ENCODE data around the gene HHAT. TPM values are rescaled to one million over a fixed set of nuclear protein-coding genes. Genes with fewer than 3 reads are reported as not detected.

Gene HHAT
- total RNA-seq, 1 donor from 2014 or later: 4.3 TPM

DNA sequence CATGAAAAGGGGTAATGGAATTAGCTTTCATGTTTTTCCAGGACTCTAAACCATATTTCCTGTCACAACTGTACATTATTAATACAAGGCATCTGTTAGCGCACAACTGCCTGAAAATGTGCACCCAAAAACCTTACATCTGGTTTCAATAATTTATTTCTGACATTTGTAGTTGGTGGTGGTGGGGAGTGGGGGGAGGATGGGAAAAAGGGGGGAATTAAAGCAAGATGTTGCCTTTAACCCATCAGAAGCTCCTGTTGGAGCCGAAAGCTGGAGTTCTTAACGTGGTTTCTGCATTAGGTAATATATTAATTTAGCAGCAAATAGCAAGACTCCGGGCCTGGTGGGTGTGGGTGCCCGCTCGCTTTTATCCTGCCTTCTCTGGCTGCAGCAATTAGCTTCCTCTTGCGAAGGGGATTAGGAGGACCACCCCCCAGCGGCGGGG is 36.9 kb upstream of the HHAT start:
- Histone ChIP-seq H3K36me3 (no peaks in the 10 kb centered on the region), H3K9me3 (no peaks in the 10 kb centered on the region), H3K27ac (peak overlapping the region; percentile 71), H3K4me3 (peak overlapping the region; percentile 49), H3K27me3 (no peaks in the 10 kb centered on the region), H3K4me1 (peaks cover 27% of the 10 kb centered on the region)
- TF ChIP-seq, protein P1, sequence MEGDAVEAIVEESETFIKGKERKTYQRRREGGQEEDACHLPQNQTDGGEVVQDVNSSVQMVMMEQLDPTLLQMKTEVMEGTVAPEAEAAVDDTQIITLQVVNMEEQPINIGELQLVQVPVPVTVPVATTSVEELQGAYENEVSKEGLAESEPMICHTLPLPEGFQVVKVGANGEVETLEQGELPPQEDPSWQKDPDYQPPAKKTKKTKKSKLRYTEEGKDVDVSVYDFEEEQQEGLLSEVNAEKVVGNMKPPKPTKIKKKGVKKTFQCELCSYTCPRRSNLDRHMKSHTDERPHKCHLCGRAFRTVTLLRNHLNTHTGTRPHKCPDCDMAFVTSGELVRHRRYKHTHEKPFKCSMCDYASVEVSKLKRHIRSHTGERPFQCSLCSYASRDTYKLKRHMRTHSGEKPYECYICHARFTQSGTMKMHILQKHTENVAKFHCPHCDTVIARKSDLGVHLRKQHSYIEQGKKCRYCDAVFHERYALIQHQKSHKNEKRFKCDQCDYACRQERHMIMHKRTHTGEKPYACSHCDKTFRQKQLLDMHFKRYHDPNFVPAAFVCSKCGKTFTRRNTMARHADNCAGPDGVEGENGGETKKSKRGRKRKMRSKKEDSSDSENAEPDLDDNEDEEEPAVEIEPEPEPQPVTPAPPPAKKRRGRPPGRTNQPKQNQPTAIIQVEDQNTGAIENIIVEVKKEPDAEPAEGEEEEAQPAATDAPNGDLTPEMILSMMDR (IDR thresholded peaks at IDR 0.05): no peak
- intact Hi-C loops (cut with DNase I): no loop called here
- DNase-seq (no peak), ATAC-seq (peak; percentile 7)

DNA sequence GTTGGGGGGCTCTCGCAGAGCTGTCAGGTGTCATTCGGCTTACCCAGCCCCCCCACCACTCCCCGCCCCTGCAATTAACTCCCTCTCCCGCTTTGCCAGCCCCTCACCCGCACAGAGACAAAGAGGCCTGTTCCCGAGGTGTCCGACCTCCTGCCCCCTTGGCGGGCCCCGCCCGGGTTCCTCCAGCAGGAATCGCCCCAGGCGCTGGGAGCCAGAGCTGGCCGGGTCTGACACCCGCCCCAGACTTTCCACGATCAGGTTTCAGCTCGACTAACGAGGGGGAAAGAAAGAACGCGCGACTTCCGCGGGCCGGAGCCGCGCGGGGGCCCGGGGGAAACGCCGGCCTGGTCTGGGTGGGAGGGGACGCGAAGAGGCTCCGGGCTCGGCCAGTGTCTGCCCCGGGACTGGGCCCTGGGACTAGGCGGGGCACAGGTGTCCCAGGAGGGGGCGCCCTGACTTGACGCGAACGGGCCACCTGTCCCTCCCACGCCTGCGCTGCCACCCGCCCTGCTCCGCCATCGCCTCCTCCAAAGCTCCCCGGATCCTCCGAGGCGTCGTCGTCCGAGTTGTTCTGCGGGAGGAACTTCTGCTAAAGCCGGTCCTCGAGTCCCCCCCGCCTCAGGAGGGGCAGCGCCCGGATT is 36.4 kb upstream of the HHAT start:
- intact Hi-C loops (cut with DNase I): no loop called here
- Histone ChIP-seq H3K27ac (peak overlapping the region; percentile 71), H3K9me3 (no peaks in the 10 kb centered on the region), H3K4me1 (peaks cover 27% of the 10 kb centered on the region), H3K27me3 (no peaks in the 10 kb centered on the region), H3K36me3 (no peaks in the 10 kb centered on the region), H3K4me3 (peak overlapping the region; percentile 49)
- TF ChIP-seq, protein P1 (IDR thresholded peaks at IDR 0.05): peak; percentile 39
- DNase-seq (peak; percentile 93), ATAC-seq (peak; percentile 97)

- DNase-seq (no peak), ATAC-seq (peak; percentile 23)
- TF ChIP-seq, protein P1 (IDR thresholded peaks at IDR 0.05): no peak
- intact Hi-C loops (cut with DNase I): no loop called here
- Histone ChIP-seq H3K36me3 (no peaks in the 10 kb centered on the region), H3K27ac (peak overlapping the region; percentile 71), H3K4me3 (peak overlapping the region; percentile 49), H3K27me3 (no peaks in the 10 kb centered on the region), H3K9me3 (no peaks in the 10 kb centered on the region), H3K4me1 (peaks cover 27% of the 10 kb centered on the region)
These were observed 35.5 kb upstream of the HHAT start for GRCh38 chr1:210293171-210293607.

DNA sequence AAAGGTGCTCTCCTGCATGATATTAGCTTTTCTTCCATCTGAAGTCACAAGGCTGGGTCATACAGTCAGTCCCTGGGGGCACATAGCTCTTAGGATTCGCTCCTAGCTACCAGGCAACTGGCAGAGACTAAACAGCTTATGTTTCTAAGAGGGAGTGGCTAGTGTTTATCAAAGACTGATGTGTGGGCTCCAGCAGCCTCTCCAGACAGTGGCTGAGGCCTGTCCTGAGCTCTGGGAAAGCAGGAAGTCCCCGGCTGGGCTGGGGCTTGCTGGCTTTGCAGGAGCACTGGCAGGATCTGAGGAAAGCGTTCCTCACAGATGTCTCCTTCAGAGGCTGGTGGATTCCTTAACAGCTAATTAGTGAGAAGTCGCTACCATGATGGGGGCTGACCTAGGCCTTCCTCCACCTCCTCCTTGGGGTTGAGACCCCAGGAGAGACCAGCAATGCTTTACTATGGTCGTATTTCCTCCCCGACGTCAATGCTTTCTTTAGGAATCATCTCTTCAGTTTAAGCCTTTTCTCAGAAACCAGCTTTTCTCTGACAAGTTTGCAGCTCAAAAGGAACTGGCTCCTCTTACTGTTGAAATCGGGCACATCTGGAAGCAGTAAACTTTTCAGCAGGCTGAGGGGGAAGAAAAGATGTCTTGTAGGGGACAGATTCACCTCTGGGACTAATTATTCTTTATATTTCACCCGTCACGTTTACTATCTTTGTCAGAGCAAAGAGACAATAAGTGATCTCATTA is 33.5 kb upstream of the HHAT start:
- ATAC-seq (peak; percentile 4), DNase-seq (no peak)
- Histone ChIP-seq H3K9me3 (no peaks in the 10 kb centered on the region), H3K27ac (no peak overlapping the region), H3K4me1 (peaks cover 27% of the 10 kb centered on the region), H3K36me3 (no peaks in the 10 kb centered on the region), H3K4me3 (no peak overlapping the region), H3K27me3 (no peaks in the 10 kb centered on the region)
- TF ChIP-seq, protein P1 (IDR thresholded peaks at IDR 0.05): no peak
- intact Hi-C loops (cut with DNase I): no loop called here

DNA sequence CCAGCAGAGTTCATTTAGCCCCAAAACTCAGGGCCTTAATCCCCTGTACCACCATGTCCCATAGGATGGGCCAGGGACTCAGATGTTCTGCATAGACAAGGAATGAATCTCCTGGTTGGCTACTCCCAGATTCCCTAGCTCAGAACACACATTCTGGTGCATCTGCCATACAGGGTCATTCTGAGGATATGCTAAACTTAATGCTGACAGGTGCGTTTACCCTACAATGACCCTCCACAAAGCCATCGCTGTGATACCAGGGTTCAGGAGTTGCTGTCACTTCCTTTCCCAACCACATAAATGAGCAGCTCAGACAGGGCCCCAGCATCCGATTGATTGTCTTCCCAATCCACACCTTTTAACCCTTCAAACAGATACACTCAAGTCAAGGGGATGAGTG is 32.0 kb upstream of the HHAT start:
- Histone ChIP-seq H3K27me3 (no peaks in the 10 kb centered on the region), H3K36me3 (no peaks in the 10 kb centered on the region), H3K9me3 (no peaks in the 10 kb centered on the region), H3K4me1 (peaks cover 37% of the 10 kb centered on the region), H3K27ac (no peak overlapping the region), H3K4me3 (no peak overlapping the region)
- intact Hi-C loops (cut with DNase I): no loop called here
- ATAC-seq: no peak
- DNase-seq: no peak
- TF ChIP-seq, protein P1 (IDR thresholded peaks at IDR 0.05): no peak

Data from upper lobe of right lung (tissue), 1 donor.